Panc1 (cell line): Measurements from ENCODE around the gene ANKRD33B. TPM values are rescaled to one million over a fixed set of nuclear protein-coding genes. Genes with fewer than 3 reads are reported as not detected.
A peak's percentile ranks its signal among the peaks of the same experiment; 100 is the strongest.

Experiments
- ATAC-seq: fragments of 200-7000 bp; cut with Tn5 transposase; 2 replicates; pipeline ENCODE4 v1.9.1; 2020; ENCODE audit warnings: mild to moderate bottlenecking, moderate library complexity
- BruUV-seq: library from RNA; stranded (reverse); fragments of 400-500 nt; replicated peaks from 2 replicates; lab custom pipeline; 2021; lab: Mats Ljungman, UMichigan
- CTCF ChIA-PET: fragments of 300-600 bp; sonication (Branson Sonifier 250); formaldehyde crosslinking; loops from one replicate; lab custom pipeline; 2022; ENCODE audit warnings: antibody characterized with exemption; lab: Charles Lee
- POLR2A ChIA-PET: fragments of 300-600 bp; sonication (Branson Sonifier 250); formaldehyde crosslinking; loops from one replicate; lab custom pipeline; 2022; ENCODE audit warnings: antibody characterized with exemption; lab: Charles Lee
- DNase-seq: peaks from one replicate; pipeline ENCODE4 v3.0.0-alpha.2; 2010; ENCODE audit warnings: low read depth, low spot score
- H3K27ac ChIP-seq: 2 replicates; pipeline ENCODE4 v1.5.1; 2011; ENCODE audit warnings: mild to moderate bottlenecking, low read length, inconsistent platforms
- H3K27me3 ChIP-seq: fragments of 200-500 bp; sonication (Bioruptor generic); 2 replicates; pipeline ENCODE4 v1.6.0; 2014; ENCODE audit warnings: low read length, inconsistent platforms; ENCODE audit not compliant: control insufficient read depth, insufficient read depth
- H3K36me3 ChIP-seq: fragments of 200-500 bp; sonication (Bioruptor generic); 2 replicates; pipeline ENCODE4 v1.5.1; 2014; ENCODE audit warnings: inconsistent platforms, mild to moderate bottlenecking, low read length, moderate library complexity; ENCODE audit not compliant: control insufficient read depth, insufficient read depth
- H3K4me1 ChIP-seq: 2 replicates; pipeline ENCODE4 v1.5.1; 2011; ENCODE audit warnings: inconsistent platforms, mild to moderate bottlenecking, low read length, moderate library complexity; ENCODE audit not compliant: control insufficient read depth, insufficient read depth
- H3K4me3 ChIP-seq, 2 experiments: 2 replicates each; pipeline ENCODE4 v1.5.1; 2011 to 2012; ENCODE audit warnings: low read depth in 2 of 2, low read length in 2 of 2, mild to moderate bottlenecking in 2 of 2, inconsistent platforms in 1 of 2, moderate library complexity in 1 of 2
- H3K9me3 ChIP-seq: fragments of 200-500 bp; sonication (Bioruptor generic); 2 replicates; pipeline ENCODE4 v1.5.1; 2014; ENCODE audit warnings: low read depth, mild to moderate bottlenecking, inconsistent platforms, low read length, moderate library complexity; ENCODE audit not compliant: control insufficient read depth, insufficient read depth
- CTCF ChIP-seq: fragments of 450-650 bp; IDR thresholded peaks from 2 replicates; pipeline ENCODE4 v1.5.1; 2017; ENCODE audit warnings: mild to moderate bottlenecking
- POLR2AphosphoS5 ChIP-seq: IDR thresholded peaks from 2 replicates; pipeline ENCODE4 v1.6.1; 2012; ENCODE audit warnings: mild to moderate bottlenecking, low read depth, low read length, moderate library complexity
- SIN3A ChIP-seq: IDR thresholded peaks from 2 replicates; pipeline ENCODE4 v1.6.1; 2012; ENCODE audit warnings: low read depth, mild to moderate bottlenecking, low read length, moderate library complexity, borderline replicate concordance; ENCODE audit not compliant: insufficient read depth
- TCF7L2 ChIP-seq: IDR thresholded peaks from 2 replicates; pipeline ENCODE4 v1.6.1; 2011; ENCODE audit warnings: mild to moderate bottlenecking, low read depth, low read length, inconsistent platforms
- in situ Hi-C: cut with HindIII; loops from 2 replicates; pipeline ENCODE4 v1.10.0; 2016; ENCODE audit warnings: low sequenced_read_pairs, low pct_unique_long_range_greater_than_20kb
- intact Hi-C: fragments of 100-400 bp; cut with micrococcal nuclease; formaldehyde crosslinking; loops from one replicate; pipeline ENCODE4 v1.10.0; 2022; ENCODE audit not compliant: unreplicated experiment
- total RNA-seq: library from RNA; stranded (reverse); gene quantifications from one replicate; pipeline ENCODE4 v1.2.1, GENCODE V29; 2021; ENCODE audit not compliant: unreplicated experiment
- TF ChIP-seq, protein P1 (sequence below), 2 experiments: IDR thresholded peaks; 2 replicates each; pipeline ENCODE4 v1.6.1; 2011 to 2012; ENCODE audit warnings: low read depth in 2 of 2, control low read depth in 1 of 2, low read length in 1 of 2, mild to moderate bottlenecking in 1 of 2, moderate library complexity in 1 of 2; ENCODE audit not compliant: insufficient read depth in 1 of 2

The ANKRD33B gene
- total RNA-seq, 1 experiment from 2014 or later: 19.1 TPM

- ChIA-PET CTCF (no interaction called here), POLR2A (interaction anchor here (0.5 kb wide), 1 partner anchor 11 kb away, joined by 9 read pairs; no protein-coding TSS in a partner anchor)
- no peak for TF ChIP-seq CTCF
- TF ChIP-seq POLR2AphosphoS5: no peak
- no peak for TF ChIP-seq TCF7L2
- TF ChIP-seq, protein P1, sequence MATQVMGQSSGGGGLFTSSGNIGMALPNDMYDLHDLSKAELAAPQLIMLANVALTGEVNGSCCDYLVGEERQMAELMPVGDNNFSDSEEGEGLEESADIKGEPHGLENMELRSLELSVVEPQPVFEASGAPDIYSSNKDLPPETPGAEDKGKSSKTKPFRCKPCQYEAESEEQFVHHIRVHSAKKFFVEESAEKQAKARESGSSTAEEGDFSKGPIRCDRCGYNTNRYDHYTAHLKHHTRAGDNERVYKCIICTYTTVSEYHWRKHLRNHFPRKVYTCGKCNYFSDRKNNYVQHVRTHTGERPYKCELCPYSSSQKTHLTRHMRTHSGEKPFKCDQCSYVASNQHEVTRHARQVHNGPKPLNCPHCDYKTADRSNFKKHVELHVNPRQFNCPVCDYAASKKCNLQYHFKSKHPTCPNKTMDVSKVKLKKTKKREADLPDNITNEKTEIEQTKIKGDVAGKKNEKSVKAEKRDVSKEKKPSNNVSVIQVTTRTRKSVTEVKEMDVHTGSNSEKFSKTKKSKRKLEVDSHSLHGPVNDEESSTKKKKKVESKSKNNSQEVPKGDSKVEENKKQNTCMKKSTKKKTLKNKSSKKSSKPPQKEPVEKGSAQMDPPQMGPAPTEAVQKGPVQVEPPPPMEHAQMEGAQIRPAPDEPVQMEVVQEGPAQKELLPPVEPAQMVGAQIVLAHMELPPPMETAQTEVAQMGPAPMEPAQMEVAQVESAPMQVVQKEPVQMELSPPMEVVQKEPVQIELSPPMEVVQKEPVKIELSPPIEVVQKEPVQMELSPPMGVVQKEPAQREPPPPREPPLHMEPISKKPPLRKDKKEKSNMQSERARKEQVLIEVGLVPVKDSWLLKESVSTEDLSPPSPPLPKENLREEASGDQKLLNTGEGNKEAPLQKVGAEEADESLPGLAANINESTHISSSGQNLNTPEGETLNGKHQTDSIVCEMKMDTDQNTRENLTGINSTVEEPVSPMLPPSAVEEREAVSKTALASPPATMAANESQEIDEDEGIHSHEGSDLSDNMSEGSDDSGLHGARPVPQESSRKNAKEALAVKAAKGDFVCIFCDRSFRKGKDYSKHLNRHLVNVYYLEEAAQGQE (IDR thresholded peaks at IDR 0.05; ENCODE audit: insufficient read depth in 1 of 2, low read depth in 2 of 2, low read length in 1 of 2): no peak
- H3K4me1 ChIP-seq: peaks cover 45% of the 10 kb centered on the region
- intact Hi-C loops (no loop called here), in situ Hi-C loops (no loop called here)
- H3K4me3 ChIP-seq: peak overlapping the region in 1 of 2 experiments; percentile 46; a peak in 2 of 4 replicates
- DNase-seq (no peak), ATAC-seq (no peak)
- BruUV-seq: no TSS peak
- no peaks in the 10 kb centered on the region for H3K27me3 ChIP-seq
- no peaks in the 10 kb centered on the region for H3K9me3 ChIP-seq
- peak overlapping the region; percentile 81 for H3K27ac ChIP-seq
- H3K36me3 ChIP-seq: no peaks in the 10 kb centered on the region
Measured at GRCh38 chr5:10596310-10596703, 32.4 kb downstream of the ANKRD33B start.

DNA sequence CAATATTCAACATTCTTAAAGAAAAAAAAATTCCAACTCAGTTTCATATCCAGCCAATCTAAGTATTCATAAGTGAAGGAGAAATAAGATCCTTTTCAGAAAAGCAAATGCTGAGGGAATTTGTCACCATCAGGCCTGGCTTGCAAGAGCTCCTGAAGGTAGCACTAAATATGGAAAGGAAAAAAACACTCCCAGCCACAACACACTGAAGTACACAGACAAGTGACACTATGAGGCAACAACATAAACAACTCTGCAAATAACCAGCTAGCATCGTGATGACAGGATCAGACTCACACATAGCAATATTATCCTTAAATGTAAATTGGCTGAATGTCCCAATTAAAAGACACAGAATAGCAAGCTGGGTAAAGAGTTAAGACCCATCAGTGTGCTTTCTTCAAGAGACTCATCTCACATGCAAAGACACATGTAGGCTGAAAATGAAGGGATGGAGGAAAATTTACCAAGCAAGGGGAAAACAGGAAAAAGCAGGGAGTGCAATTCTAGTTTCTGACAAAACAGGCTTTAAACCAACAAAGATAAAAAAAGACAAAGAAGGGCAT lies 33.1 kb downstream of the ANKRD33B start:
- DNase-seq: no peak
- intact Hi-C loops (no loop called here), in situ Hi-C loops (no loop called here)
- Histone ChIP-seq H3K27ac (peak overlapping the region; percentile 41; the same call in 1 of the 2 replicates), H3K27me3 (no peaks in the 10 kb centered on the region), H3K4me3 (no peak overlapping the region), H3K9me3 (no peaks in the 10 kb centered on the region), H3K36me3 (no peaks in the 10 kb centered on the region), H3K4me1 (peaks cover 49% of the 10 kb centered on the region)
- CTCF ChIA-PET: no interaction called here
- no peak for ATAC-seq
- no peak for TF ChIP-seq SIN3A
- TF ChIP-seq, protein P1 (IDR thresholded peaks at IDR 0.05; ENCODE audit: insufficient read depth in 1 of 2, low read depth in 2 of 2, low read length in 1 of 2): no peak
- no TSS peak for BruUV-seq
- POLR2A ChIA-PET: no interaction called here
